ENCODE data around the gene GPR37L1.
"Not testable (repeated sequence)": the region's sequence is repeated elsewhere in the genome, so short reads cannot be mapped to it uniquely, and the experiment has no call there.

GPR37L1 gene

DNA sequence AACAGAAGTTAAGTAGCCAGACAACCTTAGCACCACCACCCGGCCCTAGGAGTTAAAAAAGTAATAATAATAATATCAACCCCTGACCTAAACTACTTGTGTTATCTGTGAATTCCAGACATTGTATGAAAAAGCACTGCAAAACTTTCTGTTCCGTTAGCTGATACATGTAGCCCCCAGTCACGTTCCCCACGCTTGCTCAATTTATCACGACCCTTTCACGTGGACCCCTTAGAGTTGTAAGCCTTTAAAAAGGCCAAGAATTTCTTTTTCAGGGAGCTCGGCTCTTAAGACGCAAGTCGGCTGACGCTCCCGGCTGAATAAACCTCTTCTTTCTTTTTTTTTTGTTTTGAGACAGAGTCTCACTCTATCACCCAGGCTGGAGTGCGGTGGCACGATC lies 44.3 kb downstream of the GPR37L1 start:
- DNase-seq: not testable (repeated sequence)

DNA sequence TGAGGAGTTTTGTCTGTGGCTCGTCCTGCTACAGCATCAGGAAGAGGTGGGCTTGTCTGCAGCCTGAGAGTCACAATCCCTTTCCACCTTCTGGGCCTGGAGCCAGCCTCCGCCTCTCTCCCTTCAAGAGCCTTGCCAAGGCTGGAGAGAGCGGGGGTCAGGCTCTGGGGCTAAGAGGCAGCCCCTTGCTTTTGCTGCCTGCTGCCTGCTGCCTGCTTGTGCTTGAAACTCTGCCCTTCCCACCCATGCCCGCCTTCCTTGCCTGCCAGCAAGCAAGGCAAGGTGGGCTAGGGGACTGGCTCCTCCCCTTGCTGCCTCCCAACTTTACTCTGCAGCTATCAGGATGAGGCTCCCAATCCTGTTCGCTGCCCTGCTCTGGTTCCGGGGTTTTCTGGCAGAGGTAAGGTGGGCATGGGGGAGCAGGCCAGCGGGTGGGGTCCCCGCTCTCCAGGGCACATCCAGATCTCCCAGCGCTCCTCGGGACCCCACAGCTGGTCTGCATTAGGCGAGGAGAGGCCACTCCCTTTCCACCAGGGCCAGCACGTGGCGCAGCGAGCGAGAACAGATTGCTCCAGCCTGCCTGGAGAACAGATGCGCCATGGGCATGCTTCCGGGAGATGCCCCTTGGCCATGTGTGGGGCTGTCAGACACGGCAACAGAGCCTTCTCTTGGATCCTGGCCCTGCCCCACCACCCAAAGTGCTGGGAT lies 45.1 kb downstream of the GPR37L1 start:
- no peak for DNase-seq

DNA sequence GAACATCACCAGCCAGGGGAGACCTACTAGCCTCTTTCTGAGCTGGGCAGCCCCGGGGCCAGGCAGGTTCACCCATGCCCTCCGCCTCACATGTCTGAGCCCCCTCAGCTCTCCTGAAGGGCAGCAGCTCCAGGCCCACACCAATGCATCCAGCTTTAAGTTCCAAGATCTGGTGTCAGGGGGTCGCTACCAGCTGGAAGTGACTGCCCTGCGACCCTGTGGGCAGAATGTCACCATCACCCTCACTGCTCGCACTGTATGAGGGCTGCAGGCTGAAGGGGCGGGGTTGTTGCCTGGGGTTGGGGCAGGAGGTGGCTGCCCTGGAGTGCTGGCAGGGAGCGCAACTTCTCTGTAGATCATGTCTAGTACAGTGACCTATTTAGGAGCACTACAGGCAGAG lies 46.1 kb downstream of the GPR37L1 start:
- DNase-seq: no peak

DNA sequence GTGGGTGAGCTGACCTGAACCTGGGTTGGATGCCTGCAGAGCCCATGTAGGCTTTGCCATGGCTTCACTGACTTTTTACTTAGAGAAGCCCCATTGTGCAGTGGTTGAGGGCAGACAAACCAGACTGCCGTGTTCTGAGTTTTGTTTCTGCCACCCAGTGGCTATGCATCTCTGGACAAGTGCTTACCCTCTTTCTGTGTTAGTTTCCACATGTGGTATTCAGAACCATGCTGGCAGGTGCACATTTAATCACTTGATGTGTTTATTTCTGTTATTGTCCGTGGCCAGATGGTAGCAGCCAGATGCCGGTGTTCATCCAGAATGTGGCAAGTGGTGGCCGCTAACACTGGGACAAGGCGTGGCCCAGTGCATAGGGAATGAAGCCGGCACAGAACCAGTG lies 48.0 kb downstream of the GPR37L1 start:
- DNase-seq: no peak

DNA sequence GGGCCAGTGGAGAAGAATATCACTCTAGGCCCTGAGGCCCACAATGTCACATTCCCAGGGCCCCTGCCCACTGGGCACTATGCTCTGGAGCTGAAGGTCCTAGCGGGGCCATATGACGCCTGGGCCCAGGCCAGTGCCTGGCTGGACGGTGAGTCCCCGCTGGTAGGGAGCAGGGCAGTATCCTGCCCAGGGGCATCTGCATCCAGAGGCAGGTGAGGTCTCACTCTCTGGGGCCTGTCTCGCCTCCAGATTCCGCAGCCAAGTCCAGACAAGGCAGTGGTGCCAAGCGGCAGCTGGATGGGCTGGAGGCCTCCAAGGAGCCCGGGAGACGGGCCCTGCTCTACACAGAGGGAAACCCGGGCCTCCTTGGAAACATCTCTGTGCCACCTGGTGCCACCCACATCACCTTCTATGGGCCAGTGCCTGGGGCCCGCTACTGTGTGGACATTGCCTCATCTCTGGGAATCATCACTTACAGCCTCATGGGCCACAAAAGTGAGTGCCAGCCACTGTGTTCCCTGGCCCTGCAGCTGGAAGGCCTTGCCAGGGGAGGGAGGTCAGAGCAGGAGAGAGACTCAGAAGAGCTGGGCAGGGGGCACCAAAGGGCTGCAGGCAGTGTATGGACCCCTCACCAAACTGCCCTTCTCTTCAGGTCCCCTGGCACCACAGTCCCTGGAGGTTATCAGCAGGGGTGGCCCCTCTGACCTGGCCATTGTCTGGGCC lies 48.7 kb downstream of the GPR37L1 start:
- no peak for DNase-seq

DNA sequence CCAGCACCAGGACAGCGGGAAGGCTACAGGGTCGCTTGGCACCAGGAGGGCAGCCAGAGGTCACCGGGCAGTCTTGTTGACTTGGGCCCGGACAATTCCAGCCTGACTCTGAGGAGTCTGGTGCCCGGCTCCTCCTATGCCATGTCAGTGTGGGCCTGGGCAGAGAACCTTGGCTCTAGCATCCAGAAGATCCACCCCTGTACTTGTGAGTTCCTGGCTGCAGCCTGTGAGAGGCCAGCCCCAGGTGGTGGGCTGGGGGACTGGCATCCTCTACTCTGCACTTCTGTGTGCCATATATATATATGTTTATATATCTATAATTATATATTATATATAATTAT lies 49.3 kb downstream of the GPR37L1 start:
- DNase-seq: no peak

DNA sequence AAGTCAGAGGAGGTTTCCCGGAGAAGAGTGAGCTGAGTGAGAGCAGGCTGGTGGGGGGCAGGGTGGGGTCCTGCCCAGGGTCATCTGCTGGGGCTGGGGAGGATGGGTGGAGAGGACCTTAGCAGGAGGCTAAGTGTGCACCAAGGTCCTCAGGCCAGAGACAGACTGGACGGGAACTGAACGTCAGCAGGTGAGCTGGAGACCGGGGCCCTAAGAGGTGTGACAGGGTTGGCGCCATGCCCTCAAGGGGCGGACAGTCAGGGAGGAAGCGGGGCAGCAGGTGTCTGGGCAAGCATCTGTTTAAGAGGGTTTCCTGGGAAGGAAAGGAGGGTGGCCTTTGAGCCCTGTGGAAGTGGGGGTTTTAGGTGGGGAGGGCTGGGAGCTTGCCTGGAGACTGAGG lies 51.3 kb downstream of the GPR37L1 start:
- no peak for DNase-seq

DNA sequence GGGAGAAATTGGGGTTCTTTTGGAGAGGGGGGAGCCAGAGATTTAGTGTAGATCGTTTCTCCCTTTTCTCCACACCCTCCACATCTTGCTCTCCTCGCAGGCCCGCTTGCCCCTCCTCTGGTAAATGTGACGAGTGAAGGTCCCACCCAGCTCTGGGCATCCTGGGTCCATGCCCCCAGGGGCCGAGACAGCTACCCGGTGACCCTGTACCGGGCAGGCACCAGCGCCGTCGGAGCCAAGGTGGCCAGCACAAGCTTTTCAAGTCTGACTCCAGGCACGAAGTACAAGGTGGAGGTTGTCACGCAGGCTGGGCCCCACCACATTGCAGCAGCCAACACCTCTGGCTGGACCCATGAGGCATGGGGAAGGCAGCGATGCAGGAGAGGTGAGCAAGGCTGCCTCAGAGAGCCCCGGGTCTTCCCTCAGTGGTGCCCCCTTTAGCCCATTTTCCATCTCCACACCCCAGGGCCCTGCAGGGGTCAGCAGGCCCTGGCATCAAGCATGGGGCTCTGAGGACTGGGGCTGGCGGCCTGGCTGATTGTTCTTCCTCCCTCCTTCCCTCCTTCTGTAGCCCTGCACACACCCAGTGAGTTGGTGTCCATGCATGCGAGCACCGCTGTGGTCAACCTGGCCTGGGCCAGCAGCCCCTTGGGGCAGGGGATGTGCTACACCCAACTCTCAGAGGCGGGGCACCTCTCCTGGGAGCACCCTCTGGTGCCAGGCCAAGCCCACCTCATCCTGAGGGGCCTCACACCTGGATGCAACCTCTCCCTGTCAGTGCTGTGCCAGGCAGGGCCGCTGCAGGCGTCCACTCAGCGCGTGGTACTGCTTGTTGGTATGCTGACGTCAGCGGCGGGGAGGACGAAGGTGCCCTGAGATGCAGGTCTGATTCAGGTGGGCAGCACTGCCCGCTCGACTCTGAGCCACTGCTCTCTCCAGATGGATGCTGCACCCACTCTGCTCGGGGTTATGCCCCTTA lies 54.5 kb downstream of the GPR37L1 start:
- no peak for DNase-seq

DNA sequence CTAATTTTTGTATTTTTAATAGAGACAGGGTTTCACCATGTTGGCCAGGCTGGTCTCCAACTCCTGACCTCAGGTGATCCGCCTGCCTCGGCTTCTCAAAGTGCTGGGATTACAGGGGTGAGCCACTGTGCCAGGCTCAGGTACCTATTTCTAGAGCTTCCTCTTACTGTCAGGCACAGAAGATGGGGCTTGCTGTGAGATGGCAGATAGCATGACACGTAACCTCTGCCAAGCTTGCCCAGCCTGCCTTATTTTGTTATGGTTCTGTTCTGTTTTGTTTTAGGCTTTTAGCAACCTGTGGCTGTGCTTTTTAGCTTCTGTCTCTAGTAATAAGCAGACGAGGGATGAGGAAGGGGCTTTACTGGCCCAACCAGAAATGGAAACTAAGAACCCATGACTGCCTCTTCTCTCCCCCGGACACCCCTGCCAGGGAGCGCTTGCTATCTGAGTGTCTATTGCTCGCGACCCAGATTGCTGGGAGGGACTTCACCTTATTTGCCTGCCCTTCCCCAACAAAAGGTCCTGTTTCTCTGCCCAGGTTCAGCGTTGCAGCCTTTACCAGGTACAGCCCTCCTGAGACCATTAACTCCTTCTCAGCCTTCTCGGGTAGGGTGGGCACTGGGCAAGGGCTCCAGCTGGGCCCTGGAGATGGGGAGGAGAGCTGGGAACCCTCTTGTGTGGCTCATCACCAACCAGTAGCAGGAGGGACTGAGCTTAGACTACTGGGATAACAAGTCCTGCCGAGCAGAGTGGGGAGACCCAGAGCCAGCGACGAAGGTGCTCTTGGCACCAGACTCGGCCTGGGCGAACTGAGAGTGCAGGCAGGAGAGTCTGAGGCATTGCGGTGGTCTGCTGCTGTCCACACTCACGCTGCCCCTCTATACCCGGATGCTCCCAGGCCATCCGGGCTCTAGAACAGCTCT lies 57.4 kb downstream of the GPR37L1 start:
- no peak for DNase-seq

DNA sequence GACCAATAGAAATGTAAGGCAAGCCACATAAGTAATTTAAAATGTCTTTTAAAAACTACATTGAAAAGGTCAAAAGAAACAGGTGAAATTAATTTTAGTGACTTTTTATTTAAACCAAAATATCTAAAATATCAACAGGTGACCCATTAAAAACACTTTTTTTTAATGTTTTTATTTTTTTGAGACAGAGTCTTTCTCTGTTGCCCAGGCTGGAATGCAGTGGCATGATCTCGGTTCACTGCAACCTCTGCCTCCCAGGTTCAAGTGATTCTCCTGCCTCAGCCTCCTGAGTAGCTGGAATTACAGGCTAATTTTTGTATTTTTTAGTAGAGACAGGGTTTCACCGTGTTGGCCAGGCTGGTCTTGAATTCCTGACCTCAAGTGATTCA lies 58.0 kb downstream of the GPR37L1 start:
- not testable (repeated sequence) for DNase-seq

DNA sequence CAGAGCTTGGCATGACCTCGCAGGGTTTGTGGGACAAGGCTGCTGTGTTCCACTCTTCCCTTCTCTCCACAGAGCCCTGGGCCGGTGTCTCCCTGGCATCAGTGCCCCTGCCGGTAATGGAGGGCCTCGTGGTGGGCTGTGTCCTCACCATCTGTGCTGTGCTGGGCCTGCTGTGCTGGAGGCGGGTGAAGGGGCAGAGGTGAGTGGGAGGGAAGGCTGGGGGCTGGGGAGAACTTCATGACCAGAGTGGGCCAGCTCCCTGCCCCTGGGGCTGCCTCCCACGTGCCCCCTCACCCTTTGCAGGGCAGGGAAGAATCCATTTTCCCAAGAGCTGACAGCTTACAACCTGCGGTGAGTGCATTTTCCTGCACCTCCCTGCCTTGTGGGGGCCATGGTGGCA lies 58.9 kb downstream of the GPR37L1 start:
- DNase-seq: no peak

DNA sequence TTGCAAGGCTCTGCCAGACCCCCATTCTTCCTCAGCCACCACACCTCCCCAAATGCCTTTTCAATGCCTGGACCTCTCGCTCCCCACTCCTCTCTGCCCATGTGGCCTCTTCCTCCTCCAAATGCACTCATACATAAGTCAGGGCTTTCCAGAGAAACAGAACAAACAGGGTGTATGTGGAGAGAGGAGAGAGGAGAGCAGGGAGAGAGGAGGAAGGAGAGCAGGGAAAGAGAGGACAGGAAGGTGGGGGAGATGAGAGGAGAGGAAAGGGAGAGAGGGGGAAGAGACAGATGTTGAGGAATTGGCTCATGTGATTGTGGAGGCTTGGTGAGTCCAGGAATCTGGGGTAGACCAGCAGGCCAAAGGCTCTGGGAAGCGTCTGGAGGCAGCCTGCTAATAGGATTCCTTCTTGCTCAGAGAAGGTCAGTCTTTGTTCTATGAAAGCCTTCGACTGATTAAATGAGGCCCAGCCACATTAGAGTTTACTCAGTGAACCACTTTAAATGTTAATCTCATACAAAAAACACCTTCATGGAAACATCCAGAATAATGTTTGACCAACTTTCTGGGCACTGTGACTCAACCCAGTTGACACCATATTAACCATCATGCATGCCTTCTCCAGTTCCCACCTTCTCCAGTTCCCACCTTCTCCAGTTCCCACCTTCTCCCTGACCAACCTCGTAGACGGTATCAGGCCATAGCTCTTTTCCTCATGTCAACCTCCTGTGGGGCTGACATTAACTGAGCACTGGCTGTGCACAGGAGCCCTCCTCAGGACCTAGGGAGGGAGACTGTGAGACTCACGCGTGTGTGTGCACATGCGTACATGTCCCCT lies 59.5 kb downstream of the GPR37L1 start:
- no peak for DNase-seq
